ENCODE data around the gene LRRC27.

DNA sequence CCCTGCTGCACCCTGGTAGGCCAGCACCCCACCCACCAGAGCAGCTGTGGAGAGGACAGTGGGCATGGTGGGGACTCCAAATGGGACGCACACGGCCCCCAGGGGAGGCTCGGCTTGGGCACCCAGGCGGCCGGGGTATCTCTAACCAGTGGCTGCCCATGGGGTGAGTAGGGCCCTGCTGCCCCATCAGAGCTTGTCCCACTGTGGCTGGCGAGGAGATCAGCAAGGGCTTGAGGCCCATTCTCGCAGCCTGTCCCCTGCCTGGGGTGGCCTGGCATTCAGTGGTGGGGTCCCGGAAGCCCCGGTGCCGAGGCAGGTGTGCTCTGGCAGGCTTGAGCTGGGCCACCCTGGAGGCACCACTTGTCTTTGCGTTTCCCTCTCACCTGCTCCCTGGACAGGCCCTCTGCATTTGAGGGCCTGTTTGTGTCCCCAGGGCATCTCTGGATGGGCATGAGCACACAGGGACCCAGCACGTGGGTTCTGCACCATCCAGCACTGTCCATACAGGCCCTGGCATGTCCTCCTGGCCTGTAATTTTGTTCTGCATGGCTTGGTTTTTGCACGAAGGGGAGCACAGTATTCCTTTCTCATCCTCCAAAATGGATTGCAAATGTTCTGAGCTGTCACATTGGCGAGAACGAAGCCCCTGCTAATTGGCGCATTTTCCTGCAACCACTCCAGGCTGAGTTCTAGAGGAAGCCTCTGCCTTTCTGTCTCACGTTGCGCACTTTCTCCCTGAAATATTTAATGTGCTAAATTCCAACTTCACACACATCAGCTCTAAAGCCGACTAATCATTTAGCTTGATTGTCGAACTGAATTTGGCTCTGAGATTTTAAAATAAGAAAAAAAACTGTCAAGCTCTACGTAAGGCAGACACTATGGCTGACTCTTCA is 92.2 kb downstream of the LRRC27 start:
- TF ChIP-seq, protein P1, sequence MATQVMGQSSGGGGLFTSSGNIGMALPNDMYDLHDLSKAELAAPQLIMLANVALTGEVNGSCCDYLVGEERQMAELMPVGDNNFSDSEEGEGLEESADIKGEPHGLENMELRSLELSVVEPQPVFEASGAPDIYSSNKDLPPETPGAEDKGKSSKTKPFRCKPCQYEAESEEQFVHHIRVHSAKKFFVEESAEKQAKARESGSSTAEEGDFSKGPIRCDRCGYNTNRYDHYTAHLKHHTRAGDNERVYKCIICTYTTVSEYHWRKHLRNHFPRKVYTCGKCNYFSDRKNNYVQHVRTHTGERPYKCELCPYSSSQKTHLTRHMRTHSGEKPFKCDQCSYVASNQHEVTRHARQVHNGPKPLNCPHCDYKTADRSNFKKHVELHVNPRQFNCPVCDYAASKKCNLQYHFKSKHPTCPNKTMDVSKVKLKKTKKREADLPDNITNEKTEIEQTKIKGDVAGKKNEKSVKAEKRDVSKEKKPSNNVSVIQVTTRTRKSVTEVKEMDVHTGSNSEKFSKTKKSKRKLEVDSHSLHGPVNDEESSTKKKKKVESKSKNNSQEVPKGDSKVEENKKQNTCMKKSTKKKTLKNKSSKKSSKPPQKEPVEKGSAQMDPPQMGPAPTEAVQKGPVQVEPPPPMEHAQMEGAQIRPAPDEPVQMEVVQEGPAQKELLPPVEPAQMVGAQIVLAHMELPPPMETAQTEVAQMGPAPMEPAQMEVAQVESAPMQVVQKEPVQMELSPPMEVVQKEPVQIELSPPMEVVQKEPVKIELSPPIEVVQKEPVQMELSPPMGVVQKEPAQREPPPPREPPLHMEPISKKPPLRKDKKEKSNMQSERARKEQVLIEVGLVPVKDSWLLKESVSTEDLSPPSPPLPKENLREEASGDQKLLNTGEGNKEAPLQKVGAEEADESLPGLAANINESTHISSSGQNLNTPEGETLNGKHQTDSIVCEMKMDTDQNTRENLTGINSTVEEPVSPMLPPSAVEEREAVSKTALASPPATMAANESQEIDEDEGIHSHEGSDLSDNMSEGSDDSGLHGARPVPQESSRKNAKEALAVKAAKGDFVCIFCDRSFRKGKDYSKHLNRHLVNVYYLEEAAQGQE (IDR thresholded peaks at IDR 0.05; ENCODE audit: low read depth): no peak
- TF ChIP-seq, protein P2, sequence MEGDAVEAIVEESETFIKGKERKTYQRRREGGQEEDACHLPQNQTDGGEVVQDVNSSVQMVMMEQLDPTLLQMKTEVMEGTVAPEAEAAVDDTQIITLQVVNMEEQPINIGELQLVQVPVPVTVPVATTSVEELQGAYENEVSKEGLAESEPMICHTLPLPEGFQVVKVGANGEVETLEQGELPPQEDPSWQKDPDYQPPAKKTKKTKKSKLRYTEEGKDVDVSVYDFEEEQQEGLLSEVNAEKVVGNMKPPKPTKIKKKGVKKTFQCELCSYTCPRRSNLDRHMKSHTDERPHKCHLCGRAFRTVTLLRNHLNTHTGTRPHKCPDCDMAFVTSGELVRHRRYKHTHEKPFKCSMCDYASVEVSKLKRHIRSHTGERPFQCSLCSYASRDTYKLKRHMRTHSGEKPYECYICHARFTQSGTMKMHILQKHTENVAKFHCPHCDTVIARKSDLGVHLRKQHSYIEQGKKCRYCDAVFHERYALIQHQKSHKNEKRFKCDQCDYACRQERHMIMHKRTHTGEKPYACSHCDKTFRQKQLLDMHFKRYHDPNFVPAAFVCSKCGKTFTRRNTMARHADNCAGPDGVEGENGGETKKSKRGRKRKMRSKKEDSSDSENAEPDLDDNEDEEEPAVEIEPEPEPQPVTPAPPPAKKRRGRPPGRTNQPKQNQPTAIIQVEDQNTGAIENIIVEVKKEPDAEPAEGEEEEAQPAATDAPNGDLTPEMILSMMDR (IDR thresholded peaks at IDR 0.05 in 2 of 3, conservative IDR thresholded peaks at IDR 0.05 in 1 of 3; ENCODE audit: borderline replicate concordance in 1 of 3, insufficient read depth in 1 of 3, low read depth in 2 of 3, low read length in 2 of 3): no peak
- TF ChIP-seq YY1 (IDR thresholded peaks at IDR 0.05; ENCODE audit: extremely low read depth, insufficient replicate concordance, low read depth, low read length): no peak
- TF ChIP-seq JUND (IDR thresholded peaks at IDR 0.05): no peak
- TF ChIP-seq POLR2AphosphoS5 (IDR thresholded peaks at IDR 0.05; ENCODE audit: low read depth, low read length): no peak
- TF ChIP-seq SP1 (IDR thresholded peaks at IDR 0.05; ENCODE audit: low read depth): no peak
